HepG2 (cell line): Measurements from ENCODE around the gene BAG5. TPM values are rescaled to one million over a fixed set of nuclear protein-coding genes. Genes with fewer than 3 reads are reported as not detected.
A peak's percentile ranks its signal among the peaks of the same experiment; 100 is the strongest.

ENCODE experiments used
- ARID5B ChIP-seq: IDR thresholded peaks from 2 replicates; pipeline ENCODE4 v1.4.0; 2020; ENCODE audit warnings: mild to moderate bottlenecking, missing genetic modification reagents
- CBX1 ChIP-seq: IDR thresholded peaks from one replicate; pipeline ENCODE4 v1.6.1; 2016; ENCODE audit warnings: antibody characterized with exemption, low read depth
- E2F5 ChIP-seq: sonication (generic); formaldehyde crosslinking; conservative IDR thresholded peaks from 2 replicates; pipeline ENCODE4 v1.4.0; 2020; ENCODE audit warnings: missing genetic modification reagents
- HMG20B ChIP-seq: conservative IDR thresholded peaks from 2 replicates; pipeline ENCODE4 v1.6.1; 2016; ENCODE audit warnings: missing genetic modification reagents, missing compliant biosample characterization
- KDM2A ChIP-seq: sonication (generic); formaldehyde crosslinking; IDR thresholded peaks from 2 replicates; pipeline ENCODE4 v1.4.0; 2020; ENCODE audit warnings: low read depth, missing genetic modification reagents, borderline replicate concordance
- MAZ ChIP-seq, 2 experiments: sonication (generic) in 1 of 2; formaldehyde crosslinking in 1 of 2; IDR thresholded peaks; 2 replicates each; pipeline versions ENCODE4 v1.5.0 to v1.6.1; 2012 to 2020; ENCODE audit warnings: low read depth in 2 of 2, mild to moderate bottlenecking in 2 of 2, borderline replicate concordance in 1 of 2, improper control_type of control experiment in 1 of 2, low read length in 1 of 2, missing genetic modification reagents in 1 of 2, moderate library complexity in 1 of 2
- MED8 ChIP-seq: sonication (generic); formaldehyde crosslinking; IDR thresholded peaks from 2 replicates; pipeline ENCODE4 v1.8.1; 2023; ENCODE audit warnings: mild to moderate bottlenecking, missing genetic modification reagents; ENCODE audit not compliant: insufficient replicate concordance
- NCOA2 ChIP-seq: sonication (generic); formaldehyde crosslinking; IDR thresholded peaks from 2 replicates; pipeline ENCODE4 v1.8.0; 2022; ENCODE audit warnings: inconsistent platforms
- PAXIP1 ChIP-seq: sonication (generic); formaldehyde crosslinking; conservative IDR thresholded peaks from 2 replicates; pipeline ENCODE4 v1.4.0; 2020; ENCODE audit warnings: mild to moderate bottlenecking, missing genetic modification reagents, moderate library complexity
- PITX1 ChIP-seq: sonication (generic); formaldehyde crosslinking; IDR thresholded peaks from 2 replicates; pipeline ENCODE4 v1.5.1; 2020; ENCODE audit warnings: mild to moderate bottlenecking, missing genetic modification reagents
- REL ChIP-seq: sonication (generic); formaldehyde crosslinking; conservative IDR thresholded peaks from 2 replicates; pipeline ENCODE4 v1.8.0; 2022; ENCODE audit warnings: mild to moderate bottlenecking, missing genetic modification reagents, moderate library complexity
- RORA ChIP-seq: sonication (generic); formaldehyde crosslinking; IDR thresholded peaks from 2 replicates; pipeline ENCODE4 v1.5.0; 2020; ENCODE audit warnings: mild to moderate bottlenecking, missing genetic modification reagents, moderate library complexity
- SP1 ChIP-seq, 2 experiments: fragments of 450-650 bp in 1 of 2; sonication (generic) in 1 of 2; formaldehyde crosslinking in 1 of 2; IDR thresholded peaks; 2 replicates each; pipeline versions ENCODE4 v1.4.0 to v1.6.1; 2016 to 2020; ENCODE audit warnings: missing genetic modification reagents in 1 of 2
- TSC22D2 ChIP-seq: sonication (generic); formaldehyde crosslinking; IDR thresholded peaks from 2 replicates; pipeline ENCODE4 v1.5.1; 2020; ENCODE audit warnings: missing genetic modification reagents, mild to moderate bottlenecking, borderline replicate concordance
- ZNF431 ChIP-seq: sonication (generic); formaldehyde crosslinking; IDR thresholded peaks from 2 replicates; pipeline ENCODE4 v1.9.0; 2022; ENCODE audit warnings: missing genetic modification reagents, low read depth, mild to moderate bottlenecking, borderline replicate concordance
- ZNF710 ChIP-seq: sonication (generic); formaldehyde crosslinking; IDR thresholded peaks from 2 replicates; pipeline ENCODE4 v1.5.0; 2020; ENCODE audit warnings: mild to moderate bottlenecking, missing genetic modification reagents, borderline replicate concordance
- polyA plus RNA-seq, 8 experiments: library from polyadenylated mRNA; depleted of rRNA in 3 of 8; stranded (reverse) in 7 of 8; unstranded in 1 of 8; fragments of >200 nt; fragmentation: Illumina TruSeq in 4 of 8; extraction: Trizol in 4 of 8; gene quantifications; 2 replicates each; pipeline versions ENCODE4 v1.2.1 to v1.2.3, GENCODE V29; 2011 to 2016; ENCODE audit warnings: low read depth in 4 of 8, missing spikeins in 1 of 8, mixed read lengths in 1 of 8; ENCODE audit not compliant: insufficient read depth in 1 of 8
- total RNA-seq, 5 experiments: library from RNA; depleted of rRNA; stranded (reverse); fragments of >200 nt; fragmentation: Illumina TruSeq; extraction: Trizol; gene quantifications; 2 replicates each; pipeline ENCODE4 v1.2.3, GENCODE V29; 2016; ENCODE audit warnings: low read depth in 1 of 5

The BAG5 gene
- total and polyA plus RNA-seq, 2 of the 13 experiments (the other 11 are each of a cell fraction or from before 2014, with no cell fraction given) = 3.5 to 21.0 TPM

- TF ChIP-seq HMG20B (no peak), CBX1 (peak; percentile 35), REL (CRISPR knock-in tag) (0 out of 2 replicates have a peak, but pooled peaks have one; percentile 44), RORA (no peak), PITX1 (CRISPR knock-in tag) (peak; percentile 66), SP1 (IDR thresholded peaks at IDR 0.05) (no peak), SP1 (CRISPR knock-in tag; IDR thresholded peaks at IDR 0.05) (peak; percentile 61), ARID5B (peak; percentile 25; the same call in 1 of the 2 replicates), TSC22D2 (CRISPR knock-in tag) (peak; percentile 57; the same call in 1 of the 2 replicates), KDM2A (CRISPR knock-in tag) (peak; percentile 63), MED8 (CRISPR knock-in tag) (peak; percentile 46), MAZ (IDR thresholded peaks at IDR 0.05; ENCODE audit: borderline replicate concordance, low read depth, low read length) (no peak), MAZ (CRISPR knock-in tag; IDR thresholded peaks at IDR 0.05; ENCODE audit: low read depth) (0 out of 2 replicates have a peak, but pooled peaks have one; percentile 25), PAXIP1 (CRISPR knock-in tag) (peak; percentile 49), E2F5 (CRISPR knock-in tag) (no peak), ZNF710 (CRISPR knock-in tag) (no peak), NCOA2 (CRISPR knock-in tag) (0 out of 2 replicates have a peak, but pooled peaks have one; percentile 9), ZNF431 (CRISPR knock-in tag) (peak; percentile 71; the same call in 1 of the 2 replicates)
These were observed 33.7 kb downstream of the BAG5 start, which contains the start of gene TRMT61A (continued) for GRCh38 chr14:103528587-103529382.
